Ovary (tissue), 9 donors: ENCODE measurements around the gene STPG1. TPM values are rescaled to one million over a fixed set of nuclear protein-coding genes. Genes with fewer than 3 reads are reported as not detected.
A peak's percentile ranks its signal among the peaks of the same experiment; 100 is the strongest.

Source experiments
- DNase-seq, 5 donors: peaks; one replicate each; pipeline ENCODE4 v3.0.0-alpha.2; 2019 to 2020
- H3K27ac ChIP-seq, 2 donors: fragments of 200-600 bp; one replicate each; pipeline versions ENCODE4 v1.5.1 to v1.8.0; 2019 to 2022
- H3K27me3 ChIP-seq: fragments of 200-600 bp; one replicate; pipeline ENCODE4 v1.8.0; 2022
- H3K36me3 ChIP-seq: fragments of 200-600 bp; sonication (generic); one replicate; pipeline ENCODE4 v1.5.1; 2019
- H3K4me1 ChIP-seq: one replicate; pipeline ENCODE4 v1.8.1; 2013; ENCODE audit warnings: mild to moderate bottlenecking, moderate library complexity; ENCODE audit not compliant: insufficient read depth
- H3K4me3 ChIP-seq: fragments of 200-600 bp; sonication (generic); one replicate; pipeline ENCODE4 v1.5.1; 2017
- H3K9me3 ChIP-seq, 2 donors: fragments of 200-600 bp in 1 of 2; sonication (generic) in 1 of 2; one replicate each; pipeline versions ENCODE4 v1.5.1 to v1.8.1; 2013 to 2019; ENCODE audit warnings: mild to moderate bottlenecking in 1 of 2, moderate library complexity in 1 of 2
- EP300 ChIP-seq: sonication (generic); formaldehyde crosslinking; IDR thresholded peaks from one replicate; pipeline ENCODE4 v1.6.1; 2017; ENCODE audit warnings: antibody characterized with exemption
- POLR2A ChIP-seq: fragments of 450-650 bp; IDR thresholded peaks from one replicate; pipeline ENCODE4 v1.6.1; 2017; ENCODE audit warnings: antibody characterized with exemption, mild to moderate bottlenecking, moderate library complexity
- WGBS, 3 donors: extraction: QIAGEN DNeasy Blood & Tissue Kit in 1 of 3; methylation state at CpG; one replicate each; pipeline versions ENCODE4 v1.1.5 to v1.1.7; 2013 to 2017; 5-methylcytosine and 5-hydroxymethylcytosine counted together
- intact Hi-C, 4 donors: fragments of 100-400 bp; cut with DNase I; formaldehyde crosslinking; loops; one replicate each; pipeline versions ENCODE4 v1.11.0 to v1.15.1; 2022 to 2023
- polyA plus RNA-seq, 2 donors: library from polyadenylated mRNA; stranded (reverse); fragments of 200-250 nt in 1 of 2; fragments of 350-450 nt in 1 of 2; fragmentation: Illumina TruSeq in 1 of 2; extraction: RNeasy Lipid Tissue Mini Kit (QIAGEN cat#74804) in 1 of 2; gene quantifications; one replicate each; pipeline ENCODE4 v1.2.3, GENCODE V29; 2013 to 2014
- total RNA-seq, 7 donors: library from RNA; depleted of rRNA in 2 of 7; stranded (reverse); fragments of >200 nt in 2 of 7; fragmentation: NEBNext Ultra II Directional in 3 of 7; extraction: Animal tissue kit (Norgen Biotek cat#: 25700) in 3 of 7; gene quantifications; one replicate each; pipeline versions ENCODE4 v1.1.0 to v1.2.4, GENCODE V29; 2016 to 2023
- TF ChIP-seq, protein P1 (sequence below), 3 donors: fragments of 450-650 bp in 2 of 3; fragments of 200-600 bp in 1 of 3; IDR thresholded peaks; one replicate each; pipeline versions ENCODE4 v1.5.1 to v1.8.0; 2016 to 2022; ENCODE audit warnings: antibody characterized with exemption in 3 of 3, mild to moderate bottlenecking in 1 of 3
- donor health status: DM: no; HTN: no; CAD: no; lungs with moderate emphysema.
- donor health status: DM: no; HTN: no; CAD: no.
- donor health status: Bipolar disorder and iron deficiency.
- donor health status: DM: yes; HTN: yes; CAD: no.
- donor health status: DM: no; HTN: no; CAD: no.
- donor health status: DM: yes; HTN: yes; CAD: no.

STPG1 gene
- total and polyA plus RNA-seq, 9 donors: 4.5 to 12.6 (median 7.3) TPM

DNA sequence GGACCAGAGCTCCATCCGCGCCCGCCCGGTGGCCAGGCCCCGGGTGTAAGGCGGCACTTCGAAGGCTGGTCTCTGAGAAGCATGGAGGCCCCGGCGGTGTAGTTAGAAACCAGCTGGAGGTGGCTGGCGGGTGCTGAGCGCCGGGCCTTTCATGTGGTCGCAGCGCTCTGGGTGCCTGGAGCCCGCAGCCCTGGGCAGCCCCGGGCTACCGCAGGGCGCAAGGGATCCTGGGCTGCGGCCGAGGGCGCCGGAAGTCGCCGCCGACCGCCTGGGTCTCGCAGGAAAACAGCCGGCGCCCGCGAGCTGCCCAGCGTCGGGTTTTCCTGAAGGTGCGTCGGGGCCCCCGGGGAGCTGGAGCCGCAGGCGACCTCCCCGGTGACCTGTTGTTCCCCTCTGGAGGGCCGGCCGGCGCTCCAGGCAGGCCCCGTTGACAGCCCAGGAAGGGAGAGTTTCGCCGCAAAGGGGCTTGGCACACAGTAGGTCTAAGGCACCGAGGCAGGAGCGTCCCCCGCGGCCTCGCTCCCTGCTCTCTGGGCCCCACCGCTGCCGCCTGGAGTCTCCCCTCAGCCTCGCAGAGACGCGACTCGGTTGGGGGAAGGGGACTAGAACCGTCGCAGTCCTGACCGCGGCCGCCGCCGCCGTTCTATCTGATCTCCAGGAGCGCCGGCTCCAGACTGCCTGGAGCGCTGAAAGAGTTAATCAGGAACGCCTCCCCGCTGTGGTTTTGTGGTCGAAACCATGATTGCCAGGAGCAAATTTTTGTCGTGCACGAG is 91.7 kb downstream of the STPG1 start:
- DNase-seq: peak; percentile 24 to 57 (median 29)
- intact Hi-C loops: no loop called here
- H3K27ac ChIP-seq: peak overlapping the region; percentile 14 to 27

DNA sequence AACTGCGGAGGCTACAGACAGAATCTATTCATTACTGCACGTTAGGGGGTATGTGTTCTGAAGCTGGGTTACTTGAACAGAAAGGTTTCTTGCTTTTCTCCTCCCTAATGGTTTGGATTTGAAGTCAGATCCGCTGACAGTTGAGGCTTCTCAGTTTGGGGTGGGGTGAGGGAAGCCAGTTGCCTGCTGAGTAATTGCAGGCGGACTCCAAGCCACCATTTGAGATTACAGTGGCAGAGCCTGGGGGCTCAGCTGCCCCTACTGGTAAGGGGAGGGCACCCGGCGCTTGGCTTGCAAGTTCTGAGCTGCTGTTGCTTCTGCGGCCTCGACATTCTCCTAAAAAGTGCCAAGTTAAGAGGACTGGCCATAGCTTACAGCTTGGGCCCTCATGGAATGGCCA is 92.5 kb downstream of the STPG1 start:
- H3K4me3 ChIP-seq: no peak overlapping the region
- WGBS, 3 donors: 94% methylated on average over 8 of the region's 8 CpGs
- TF ChIP-seq POLR2A (no peak), EP300 (no peak)
- TF ChIP-seq, protein P1, sequence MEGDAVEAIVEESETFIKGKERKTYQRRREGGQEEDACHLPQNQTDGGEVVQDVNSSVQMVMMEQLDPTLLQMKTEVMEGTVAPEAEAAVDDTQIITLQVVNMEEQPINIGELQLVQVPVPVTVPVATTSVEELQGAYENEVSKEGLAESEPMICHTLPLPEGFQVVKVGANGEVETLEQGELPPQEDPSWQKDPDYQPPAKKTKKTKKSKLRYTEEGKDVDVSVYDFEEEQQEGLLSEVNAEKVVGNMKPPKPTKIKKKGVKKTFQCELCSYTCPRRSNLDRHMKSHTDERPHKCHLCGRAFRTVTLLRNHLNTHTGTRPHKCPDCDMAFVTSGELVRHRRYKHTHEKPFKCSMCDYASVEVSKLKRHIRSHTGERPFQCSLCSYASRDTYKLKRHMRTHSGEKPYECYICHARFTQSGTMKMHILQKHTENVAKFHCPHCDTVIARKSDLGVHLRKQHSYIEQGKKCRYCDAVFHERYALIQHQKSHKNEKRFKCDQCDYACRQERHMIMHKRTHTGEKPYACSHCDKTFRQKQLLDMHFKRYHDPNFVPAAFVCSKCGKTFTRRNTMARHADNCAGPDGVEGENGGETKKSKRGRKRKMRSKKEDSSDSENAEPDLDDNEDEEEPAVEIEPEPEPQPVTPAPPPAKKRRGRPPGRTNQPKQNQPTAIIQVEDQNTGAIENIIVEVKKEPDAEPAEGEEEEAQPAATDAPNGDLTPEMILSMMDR (IDR thresholded peaks at IDR 0.05): no peak
- DNase-seq: no peak
- no peaks in the 10 kb centered on the region for H3K27me3 ChIP-seq
- H3K4me1 ChIP-seq: peaks cover 5% of the 10 kb centered on the region
- H3K27ac ChIP-seq: no peak overlapping the region
- H3K36me3 ChIP-seq: no peaks in the 10 kb centered on the region
- intact Hi-C loops: no loop called here
- no peaks in the 10 kb centered on the region for H3K9me3 ChIP-seq

More for the DNA sequence above, 91.7 kb downstream of the STPG1 start:
- Histone ChIP-seq H3K4me1 (peaks cover 5% of the 10 kb centered on the region), H3K27me3 (no peaks in the 10 kb centered on the region), H3K9me3 (no peaks in the 10 kb centered on the region), H3K36me3 (no peaks in the 10 kb centered on the region), H3K4me3 (peak overlapping the region; percentile 45)
- no peak for TF ChIP-seq EP300
- TF ChIP-seq POLR2A: no peak
- TF ChIP-seq, protein P1 (IDR thresholded peaks at IDR 0.05): no peak
- WGBS, 3 donors: 8 to 22% (median 8%) methylated on average over 40 to 72 of the region's 72 CpGs

DNA sequence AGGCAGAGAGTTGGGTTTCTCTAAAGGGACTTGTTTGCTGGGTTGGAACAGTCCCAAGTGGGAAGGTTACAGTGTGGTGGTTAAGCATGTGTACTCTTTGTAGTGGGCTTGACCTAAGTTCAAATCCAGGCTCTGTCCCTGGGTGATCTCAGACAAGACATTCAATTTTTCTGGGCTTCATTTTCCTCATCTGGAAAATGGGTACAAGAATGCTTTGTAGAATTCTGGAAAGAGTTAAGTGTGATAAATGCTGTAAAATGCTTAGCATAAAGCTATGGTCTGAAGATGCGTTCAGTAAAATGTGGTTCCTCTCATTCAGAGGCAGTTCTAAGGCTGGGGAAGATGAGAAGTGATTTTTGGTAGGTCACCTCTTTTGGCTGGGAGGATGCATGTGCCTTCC is 93.6 kb downstream of the STPG1 start:
- Histone ChIP-seq H3K27ac (no peak overlapping the region), H3K4me3 (no peak overlapping the region), H3K36me3 (no peaks in the 10 kb centered on the region), H3K4me1 (peaks cover 5% of the 10 kb centered on the region), H3K9me3 (no peaks in the 10 kb centered on the region), H3K27me3 (no peaks in the 10 kb centered on the region)
- no peak for TF ChIP-seq POLR2A
- no peak for TF ChIP-seq EP300
- TF ChIP-seq, protein P1 (IDR thresholded peaks at IDR 0.05): no peak
- WGBS, 3 donors: 85 to 100% (median 97%) methylated on average over 1 of the region's 1 CpG
- intact Hi-C loops: no loop called here
- DNase-seq: no peak

DNA sequence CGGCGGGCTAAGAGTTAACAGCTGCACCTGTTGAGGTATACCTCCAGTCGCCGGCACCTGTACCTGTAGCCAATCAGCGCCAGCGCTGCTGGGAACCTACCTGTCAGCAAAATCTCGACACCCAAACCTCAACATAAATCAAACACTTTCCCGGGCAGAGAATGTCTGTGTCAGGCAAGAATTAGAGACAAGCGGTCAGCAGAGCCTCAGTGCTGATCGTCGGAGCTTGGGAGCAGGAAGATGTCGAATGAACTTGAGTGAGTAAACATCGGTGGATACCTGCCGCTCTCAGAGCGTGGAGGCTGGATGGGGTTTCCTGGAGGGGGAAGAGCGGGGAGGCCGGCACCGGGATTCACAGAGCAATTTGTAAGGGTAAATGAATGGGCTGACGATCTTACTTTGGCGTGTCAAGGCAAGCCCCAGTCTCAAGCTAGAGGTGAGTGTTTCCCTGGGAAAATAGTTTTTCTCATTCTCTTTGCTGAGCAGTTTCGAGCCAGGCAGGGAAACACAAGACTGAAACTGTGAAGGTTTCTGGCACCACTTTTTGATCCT is 94.2 kb downstream of the STPG1 start, which contains the start of gene GRHL3:
GRHL3 (plus strand) TSS at position 46 of the 552 bp plus-strand sequence; CDS start at position 241, 195 bp downstream.
- H3K9me3 ChIP-seq: no peaks in the 10 kb centered on the region
- 7 to 11% (median 9%) methylated on average over 21 of the region's 21 CpGs for WGBS, 3 donors
- TF ChIP-seq, protein P1 (IDR thresholded peaks at IDR 0.05): no peak
- TF ChIP-seq EP300 (no peak), POLR2A (no peak)
- H3K4me1 ChIP-seq: peaks cover 5% of the 10 kb centered on the region
- no peaks in the 10 kb centered on the region for H3K36me3 ChIP-seq
- intact Hi-C loops: no loop called here
- DNase-seq: no peak
- H3K27ac ChIP-seq: no peak within 1 kb of the TSS
- H3K4me3 ChIP-seq: no peak within 1 kb of the TSS
- no peaks in the 10 kb centered on the region for H3K27me3 ChIP-seq
